ENCODE data around the gene MCF2.

The MCF2 gene

DNA sequence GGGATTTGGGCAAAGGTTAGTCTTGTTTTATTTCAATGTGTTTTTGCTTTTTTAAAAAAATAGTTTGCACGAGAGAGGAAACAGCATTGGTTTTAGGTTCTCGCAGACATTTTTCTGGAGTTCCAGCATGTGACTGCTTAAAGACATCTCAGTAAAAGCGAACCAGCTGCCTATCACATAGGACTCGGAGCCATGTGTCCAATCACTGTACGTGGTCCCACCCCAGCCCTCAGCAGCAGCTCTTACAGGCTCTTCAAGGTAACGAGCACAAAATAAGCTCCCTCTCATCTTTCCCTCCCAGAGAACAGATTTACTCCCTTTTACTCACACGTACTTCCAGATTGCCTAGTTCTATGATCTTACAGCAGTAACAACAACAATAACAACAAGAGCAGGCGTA lies 68.7 kb downstream of the MCF2 start:
- TF ChIP-seq, protein P1, sequence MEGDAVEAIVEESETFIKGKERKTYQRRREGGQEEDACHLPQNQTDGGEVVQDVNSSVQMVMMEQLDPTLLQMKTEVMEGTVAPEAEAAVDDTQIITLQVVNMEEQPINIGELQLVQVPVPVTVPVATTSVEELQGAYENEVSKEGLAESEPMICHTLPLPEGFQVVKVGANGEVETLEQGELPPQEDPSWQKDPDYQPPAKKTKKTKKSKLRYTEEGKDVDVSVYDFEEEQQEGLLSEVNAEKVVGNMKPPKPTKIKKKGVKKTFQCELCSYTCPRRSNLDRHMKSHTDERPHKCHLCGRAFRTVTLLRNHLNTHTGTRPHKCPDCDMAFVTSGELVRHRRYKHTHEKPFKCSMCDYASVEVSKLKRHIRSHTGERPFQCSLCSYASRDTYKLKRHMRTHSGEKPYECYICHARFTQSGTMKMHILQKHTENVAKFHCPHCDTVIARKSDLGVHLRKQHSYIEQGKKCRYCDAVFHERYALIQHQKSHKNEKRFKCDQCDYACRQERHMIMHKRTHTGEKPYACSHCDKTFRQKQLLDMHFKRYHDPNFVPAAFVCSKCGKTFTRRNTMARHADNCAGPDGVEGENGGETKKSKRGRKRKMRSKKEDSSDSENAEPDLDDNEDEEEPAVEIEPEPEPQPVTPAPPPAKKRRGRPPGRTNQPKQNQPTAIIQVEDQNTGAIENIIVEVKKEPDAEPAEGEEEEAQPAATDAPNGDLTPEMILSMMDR (IDR thresholded peaks at IDR 0.05; ENCODE audit: borderline replicate concordance, insufficient read depth, low read depth, low read length) = no peak
- no peak overlapping the region for H3K4me3 ChIP-seq (ENCODE audit: low read depth, low read length)

DNA sequence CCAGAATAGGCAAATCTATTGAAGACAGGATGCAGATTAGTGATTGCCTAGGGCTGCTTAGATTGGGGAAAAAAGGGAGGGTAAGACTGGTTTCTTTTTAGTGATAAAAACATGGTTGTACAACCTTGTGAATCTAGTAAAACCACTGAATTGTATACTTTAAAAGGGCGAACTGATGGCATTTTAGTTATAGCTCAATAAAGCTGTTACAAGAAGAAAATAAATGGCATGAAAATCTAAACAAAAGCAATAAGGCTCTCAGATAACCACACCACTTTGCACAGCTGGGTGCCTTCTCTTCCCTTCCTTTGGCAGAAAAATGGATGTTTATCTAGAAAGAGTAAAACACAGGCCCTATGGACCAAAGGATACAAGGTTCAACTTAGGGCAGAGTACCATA lies 107.9 kb downstream of the MCF2 start:
- TF ChIP-seq, protein P1 (IDR thresholded peaks at IDR 0.05; ENCODE audit: borderline replicate concordance, insufficient read depth, low read depth, low read length) = no peak
- no peak overlapping the region for H3K4me3 ChIP-seq (ENCODE audit: low read depth, low read length)

DNA sequence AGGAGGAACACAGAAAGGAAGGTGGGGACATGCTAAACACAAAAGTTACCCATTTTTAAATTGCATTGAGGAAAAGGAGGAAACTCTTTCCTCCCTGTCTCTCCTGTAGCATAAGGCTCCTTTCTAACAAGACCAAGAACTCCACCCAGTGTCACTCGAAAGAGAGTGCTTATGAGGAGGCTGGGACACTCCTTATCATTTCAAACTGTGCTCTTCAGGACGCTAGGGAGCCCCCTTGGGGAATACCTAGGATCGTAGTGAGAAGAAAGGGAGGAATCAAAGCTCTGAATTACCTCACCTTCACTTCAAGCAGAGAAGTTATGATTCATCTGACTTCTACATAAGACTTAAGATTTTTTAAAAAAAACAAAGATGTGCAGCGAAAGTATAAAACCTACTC lies 111.9 kb downstream of the MCF2 start:
- TF ChIP-seq, protein P1 (IDR thresholded peaks at IDR 0.05; ENCODE audit: borderline replicate concordance, insufficient read depth, low read depth, low read length) = no peak
- H3K4me3 ChIP-seq (ENCODE audit: low read depth, low read length) = no peak overlapping the region

DNA sequence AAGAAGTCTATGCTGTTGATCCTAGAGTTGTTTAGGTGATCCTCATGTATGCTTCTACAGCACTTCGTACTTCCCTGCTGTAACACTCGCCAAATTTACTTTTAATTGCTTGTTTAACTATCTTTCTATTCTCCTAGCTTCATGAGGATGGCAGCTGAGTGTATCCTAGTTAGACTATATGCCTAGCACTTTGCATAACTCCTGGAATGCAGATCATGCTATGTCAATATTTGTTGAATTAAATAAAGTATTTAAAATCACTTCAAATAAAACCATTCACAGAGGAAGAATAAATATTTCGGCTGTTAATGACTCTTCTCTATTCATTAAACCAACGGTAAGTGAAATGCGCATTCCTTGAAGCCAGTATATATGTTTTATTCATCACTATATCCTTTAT lies 122.4 kb downstream of the MCF2 start:
- no peak overlapping the region for H3K4me3 ChIP-seq (ENCODE audit: low read depth, low read length)
- TF ChIP-seq, protein P1 (IDR thresholded peaks at IDR 0.05; ENCODE audit: borderline replicate concordance, insufficient read depth, low read depth, low read length) = no peak

DNA sequence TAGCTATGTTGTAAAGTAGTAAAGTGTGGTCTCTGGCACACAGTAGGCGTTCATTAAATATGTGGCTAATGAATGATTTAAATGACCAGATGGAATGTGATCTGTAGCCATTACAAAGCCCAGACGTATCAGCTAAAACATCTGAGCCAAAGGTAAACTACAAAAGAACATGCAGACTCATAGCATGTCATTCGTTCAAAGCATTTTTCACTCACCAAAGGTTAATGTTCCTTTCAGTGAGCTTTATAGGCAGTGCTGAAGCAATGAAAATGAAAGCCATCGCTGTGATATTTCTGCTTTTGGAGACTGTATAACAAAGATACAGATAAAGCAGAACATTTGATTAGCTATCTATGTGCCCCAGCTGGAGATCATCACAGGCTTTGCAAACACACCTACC lies 126.9 kb downstream of the MCF2 start:
- TF ChIP-seq, protein P1 (IDR thresholded peaks at IDR 0.05; ENCODE audit: borderline replicate concordance, insufficient read depth, low read depth, low read length) = no peak
- H3K4me3 ChIP-seq (ENCODE audit: low read depth, low read length) = no peak overlapping the region

DNA sequence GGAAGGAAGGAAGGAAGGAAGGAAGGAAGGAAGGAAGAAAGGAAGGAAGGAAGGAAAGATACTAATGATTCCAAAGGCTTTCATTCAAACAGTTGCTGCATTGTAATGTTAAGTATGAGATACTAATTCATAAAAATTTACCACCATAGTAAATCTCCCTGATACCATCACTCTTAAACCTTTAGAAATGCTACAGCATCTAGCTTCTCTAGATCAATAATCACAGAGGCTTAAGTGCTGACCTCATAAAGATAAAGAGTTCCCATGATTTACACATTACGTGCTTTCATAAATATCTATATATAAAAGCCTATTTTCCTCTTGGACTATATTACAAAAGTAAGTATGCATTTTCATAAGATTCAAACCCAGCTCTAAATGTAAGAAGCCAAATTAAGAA lies 141.0 kb downstream of the MCF2 start:
- H3K4me3 ChIP-seq (ENCODE audit: low read depth, low read length) = no peak overlapping the region
- TF ChIP-seq, protein P1 (IDR thresholded peaks at IDR 0.05; ENCODE audit: borderline replicate concordance, insufficient read depth, low read depth, low read length) = no peak

DNA sequence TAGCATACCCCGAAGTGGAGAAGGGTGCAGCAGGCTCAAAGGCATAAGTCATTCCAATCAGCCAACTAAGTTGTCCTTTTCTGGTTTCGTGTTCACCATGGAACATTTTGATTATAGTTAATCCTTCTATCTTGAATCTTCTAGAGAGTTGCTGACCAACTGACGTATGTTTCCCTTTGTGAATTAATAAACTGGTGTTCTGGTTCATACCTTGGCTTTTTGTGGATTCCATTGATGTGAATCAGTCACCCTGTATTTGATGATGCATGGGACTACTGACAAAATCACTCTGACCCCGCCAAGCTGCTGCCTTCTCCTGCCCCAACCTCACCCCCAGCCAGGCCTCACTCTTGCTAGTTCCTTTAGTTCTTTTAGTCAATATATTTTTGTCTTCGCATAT lies 144.7 kb downstream of the MCF2 start:
- H3K4me3 ChIP-seq (ENCODE audit: low read depth, low read length) = no peak overlapping the region
- TF ChIP-seq, protein P1 (IDR thresholded peaks at IDR 0.05; ENCODE audit: borderline replicate concordance, insufficient read depth, low read depth, low read length) = no peak

Data from GM12875 (cell line).